A673 (cell line): ENCODE data around the gene ACVR1C. TPM values are rescaled to one million over a fixed set of nuclear protein-coding genes. Genes with fewer than 3 reads are reported as not detected.
"Not testable (repeated sequence)": the region's sequence is repeated elsewhere in the genome, so short reads cannot be mapped to it uniquely, and the experiment has no call there.

Experiments
- BruUV-seq: library from RNA; stranded (reverse); fragments of 400-500 nt; replicated peaks from 2 replicates; lab custom pipeline; 2021; lab: Mats Ljungman, UMichigan
- CTCF ChIA-PET: fragments of 300-600 bp; sonication (Branson Sonifier 250); formaldehyde crosslinking; loops from one replicate; lab custom pipeline; 2022; ENCODE audit warnings: antibody characterized with exemption; lab: Charles Lee
- POLR2A ChIA-PET: fragments of 300-600 bp; sonication (Branson Sonifier 250); formaldehyde crosslinking; loops from one replicate; lab custom pipeline; 2022; ENCODE audit warnings: antibody characterized with exemption; ENCODE audit not compliant: low non-redundant PET; lab: Charles Lee
- DNase-seq: peaks from one replicate; pipeline ENCODE4 v3.0.0-alpha.2; 2015; ENCODE audit warnings: low spot score
- H3K27ac ChIP-seq: fragments of 200-600 bp; sonication (generic); 2 replicates; pipeline ENCODE4 v1.5.1; 2016; ENCODE audit warnings: mixed run types, low read depth, mild to moderate bottlenecking, mixed read lengths, antibody characterized with exemption, low read length; ENCODE audit not compliant: poor library complexity, severe bottlenecking
- H3K27me3 ChIP-seq: fragments of 200-600 bp; sonication (generic); replicated peaks from 2 replicates; pipeline ENCODE4 v1.6.1; 2017; ENCODE audit warnings: mixed run types, low read depth, mild to moderate bottlenecking, mixed read lengths, antibody characterized with exemption, low read length; ENCODE audit not compliant: insufficient read depth, poor library complexity
- H3K36me3 ChIP-seq: fragments of 200-600 bp; sonication (generic); 2 replicates; pipeline ENCODE4 v1.6.1; 2016; ENCODE audit warnings: mixed run types, mild to moderate bottlenecking, mixed read lengths, antibody characterized with exemption, low read length; ENCODE audit not compliant: insufficient read depth, poor library complexity, severe bottlenecking
- H3K4me1 ChIP-seq: fragments of 200-600 bp; sonication (generic); 2 replicates; pipeline ENCODE4 v1.6.1; 2017; ENCODE audit warnings: mixed run types, mild to moderate bottlenecking, mixed read lengths, antibody characterized with exemption, low read length; ENCODE audit not compliant: insufficient read depth, poor library complexity, severe bottlenecking
- H3K4me3 ChIP-seq: fragments of 200-600 bp; sonication (generic); 2 replicates; pipeline ENCODE4 v1.5.1; 2016; ENCODE audit warnings: low read depth, mixed run types, mild to moderate bottlenecking, mixed read lengths, low read length; ENCODE audit not compliant: poor library complexity, severe bottlenecking
- H3K9me3 ChIP-seq: fragments of 200-600 bp; sonication (generic); 2 replicates; pipeline ENCODE4 v1.6.1; 2016; ENCODE audit warnings: mixed run types, low read depth, mild to moderate bottlenecking, mixed read lengths, antibody characterized with exemption, low read length; ENCODE audit not compliant: poor library complexity, severe bottlenecking
- CTCF ChIP-seq: fragments of 300-800, 200-600 bp; sonication (generic); conservative IDR thresholded peaks from 2 replicates; pipeline ENCODE4 v1.5.1; 2017; ENCODE audit warnings: low read depth, mild to moderate bottlenecking, antibody characterized with exemption, low read length, moderate library complexity, mixed read lengths
- EZH2 ChIP-seq: fragments of 200-600 bp; sonication (generic); IDR thresholded peaks from 2 replicates; pipeline ENCODE4 v1.6.1; 2017; ENCODE audit warnings: borderline replicate concordance, low read depth, mild to moderate bottlenecking, mixed read lengths, antibody characterized with exemption, low read length; ENCODE audit not compliant: poor library complexity, severe bottlenecking
- intact Hi-C: fragments of 100-400 bp; cut with micrococcal nuclease; formaldehyde crosslinking; loops from one replicate; pipeline ENCODE4 v1.10.0; 2022; ENCODE audit not compliant: unreplicated experiment
- total RNA-seq: library from RNA; stranded (reverse); gene quantifications from 2 replicates; pipeline ENCODE4 v1.2.3, GENCODE V29; 2021

The ACVR1C gene
- total RNA-seq, 1 experiment from 2014 or later: 0.13 TPM

GRCh38 chr2:157587576-157587975 is 41.1 kb downstream of the ACVR1C start:
- H3K4me3 ChIP-seq: no peak overlapping the region
- H3K36me3 ChIP-seq: no peaks in the 10 kb centered on the region
- CTCF ChIA-PET: no interaction called here
- no peaks in the 10 kb centered on the region for H3K4me1 ChIP-seq
- BruUV-seq: no TSS peak
- DNase-seq: no peak
- no peaks in the 10 kb centered on the region for H3K9me3 ChIP-seq
- no peak overlapping the region for H3K27ac ChIP-seq
- peaks cover 11% of the 10 kb centered on the region for H3K27me3 ChIP-seq
- intact Hi-C loops: no loop called here
- POLR2A ChIA-PET: no interaction called here
- TF ChIP-seq EZH2 (no peak), CTCF (no peak)

GRCh38 chr2:157574165-157574564 is 54.5 kb downstream of the ACVR1C start:
- CTCF ChIA-PET: no interaction called here
- H3K27me3 ChIP-seq: no peaks in the 10 kb centered on the region
- H3K27ac ChIP-seq: no peak overlapping the region
- DNase-seq: no peak
- TF ChIP-seq CTCF (no peak), EZH2 (no peak)
- H3K9me3 ChIP-seq: no peaks in the 10 kb centered on the region
- H3K4me3 ChIP-seq: no peak overlapping the region
- no TSS peak for BruUV-seq
- no peaks in the 10 kb centered on the region for H3K4me1 ChIP-seq
- POLR2A ChIA-PET: no interaction called here
- intact Hi-C loops: no loop called here
- H3K36me3 ChIP-seq: no peaks in the 10 kb centered on the region

GRCh38 chr2:157572725-157573124 is 55.9 kb downstream of the ACVR1C start:
- intact Hi-C loops: no loop called here
- no peak overlapping the region for H3K27ac ChIP-seq
- no TSS peak for BruUV-seq
- DNase-seq: no peak
- ChIA-PET POLR2A (no interaction called here), CTCF (no interaction called here)
- H3K9me3 ChIP-seq: no peaks in the 10 kb centered on the region
- TF ChIP-seq EZH2: no peak
- 0 out of 2 replicates have a peak, but pooled peaks have one; percentile 22 for TF ChIP-seq CTCF
- no peaks in the 10 kb centered on the region for H3K27me3 ChIP-seq
- H3K4me1 ChIP-seq: no peaks in the 10 kb centered on the region
- no peaks in the 10 kb centered on the region for H3K36me3 ChIP-seq
- H3K4me3 ChIP-seq: no peak overlapping the region

DNA sequence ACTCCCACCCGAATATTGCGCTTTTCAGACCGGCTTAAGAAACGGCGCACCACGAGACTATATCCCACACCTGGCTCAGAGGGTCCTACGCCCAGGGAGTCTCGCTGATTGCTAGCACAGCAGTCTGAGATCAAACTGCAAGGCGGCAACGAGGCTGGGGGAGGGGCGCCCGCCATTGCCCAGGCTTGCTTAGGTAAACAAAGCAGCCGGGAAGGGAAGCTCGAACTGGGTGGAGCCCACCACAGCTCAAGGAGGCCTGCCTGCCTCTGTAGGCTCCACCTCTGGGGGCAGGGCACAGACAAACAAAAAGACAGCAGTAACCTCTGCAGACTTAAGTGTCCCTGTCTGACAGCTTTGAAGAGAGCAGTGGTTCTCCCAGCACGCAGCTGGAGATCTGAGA is 62.0 kb downstream of the ACVR1C start:
- H3K4me1 ChIP-seq, DNase-seq, H3K27ac ChIP-seq, H3K27me3 ChIP-seq, H3K36me3 ChIP-seq, H3K9me3 ChIP-seq, CTCF ChIA-PET, H3K4me3 ChIP-seq, POLR2A ChIA-PET, BruUV-seq, intact Hi-C loops: not testable (repeated sequence)

GRCh38 chr2:157566113-157566512 is 62.6 kb downstream of the ACVR1C start:
- CTCF ChIA-PET, H3K27ac ChIP-seq, H3K4me1 ChIP-seq, H3K4me3 ChIP-seq, intact Hi-C loops, H3K9me3 ChIP-seq, DNase-seq, POLR2A ChIA-PET, H3K36me3 ChIP-seq, H3K27me3 ChIP-seq, BruUV-seq: not testable (repeated sequence)
